GM21367 (cell line): Measurements from ENCODE around the gene CRX.
"Not testable (repeated sequence)": the region's sequence is repeated elsewhere in the genome, so short reads cannot be mapped to it uniquely, and the experiment has no call there.

ENCODE experiments used
- ATAC-seq: cut with Tn5 transposase; IDR thresholded peaks from one replicate; pipeline ENCODE4 v1.9.1; 2021; ENCODE audit not compliant: unreplicated experiment

CRX gene

GRCh38 chr19:47821460-47822020 lies at the start of gene CRX:
Gene CRX (plus strand): TSS chr19:47821937. CDS start chr19:47834444, 12,507 bp downstream.
- no peak for ATAC-seq

GRCh38 chr19:47776568-47776967 lies 45.2 kb upstream of the CRX start:
- no peak for ATAC-seq

GRCh38 chr19:47777245-47778048 lies 44.3 kb upstream of the CRX start:
- ATAC-seq, result not testable (repeated sequence)

- peak; percentile 54 for ATAC-seq
Observed at GRCh38 chr19:47778049-47778953, 43.4 kb upstream of the CRX start, which contains the start of gene SELENOW. Gene SELENOW (plus strand): TSS chr19:47778703. CDS start chr19:47778786, 83 bp downstream.

GRCh38 chr19:47778954-47779351 lies 42.8 kb upstream of the CRX start:
- ATAC-seq, result no peak

GRCh38 chr19:47779524-47780214 lies 42.1 kb upstream of the CRX start:
- ATAC-seq, result no peak

GRCh38 chr19:47780215-47780551 lies 41.6 kb upstream of the CRX start:
- no peak for ATAC-seq

GRCh38 chr19:47781590-47782262 lies 40.0 kb upstream of the CRX start:
- no peak for ATAC-seq

- ATAC-seq, result no peak
Observed at GRCh38 chr19:47786566-47786965, 35.2 kb upstream of the CRX start.

- not testable (repeated sequence) for ATAC-seq
Observed at GRCh38 chr19:47787307-47787706, 34.4 kb upstream of the CRX start.

GRCh38 chr19:47789811-47790210 lies 31.9 kb upstream of the CRX start:
- not testable (repeated sequence) for ATAC-seq

- ATAC-seq, result no peak
Observed at GRCh38 chr19:47790398-47790814, 31.3 kb upstream of the CRX start.

GRCh38 chr19:47792616-47793015 lies 29.1 kb upstream of the CRX start:
- ATAC-seq, result no peak

GRCh38 chr19:47794526-47794925 lies 27.2 kb upstream of the CRX start:
- no peak for ATAC-seq

- no peak for ATAC-seq
Observed at GRCh38 chr19:47796785-47797184, 25.0 kb upstream of the CRX start.

- ATAC-seq, result no peak
Observed at GRCh38 chr19:47797996-47798903, 23.5 kb upstream of the CRX start.

- ATAC-seq, result no peak
Observed at GRCh38 chr19:47798904-47799266, 22.9 kb upstream of the CRX start.

GRCh38 chr19:47801270-47801669 lies 20.5 kb upstream of the CRX start:
- no peak for ATAC-seq

- ATAC-seq, result no peak
Observed at GRCh38 chr19:47802521-47803043, 19.2 kb upstream of the CRX start.
